ENCODE results near the gene TEKT1. TPM values are rescaled to one million over a fixed set of nuclear protein-coding genes. Genes with fewer than 3 reads are reported as not detected.

Gene TEKT1
- total RNA-seq, 1 experiment from 2014 or later, result not detected

DNA sequence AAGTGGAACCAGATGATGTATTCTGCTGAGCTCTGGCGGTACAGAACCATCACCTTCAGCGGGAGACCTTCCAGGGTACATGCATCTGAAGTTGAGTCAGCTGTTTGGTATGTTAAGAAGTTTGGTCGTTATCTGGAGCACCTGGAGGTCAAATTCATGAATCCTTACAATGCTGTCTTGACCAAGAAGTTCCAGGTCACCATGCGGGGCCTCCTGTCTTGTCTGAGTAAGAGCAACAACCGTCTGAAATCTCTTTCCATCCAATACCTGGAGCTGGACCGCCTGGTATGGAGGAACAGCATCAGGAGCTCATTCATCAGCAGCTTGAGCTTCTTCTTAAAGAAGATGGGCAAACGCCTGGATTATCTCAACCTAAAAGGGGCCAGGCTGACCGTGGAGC lies 51.5 kb downstream of the TEKT1 start:
- TF ChIP-seq SIN3A (IDR thresholded peaks at IDR 0.05; ENCODE audit: borderline replicate concordance, insufficient read depth, low read depth, low read length), result no peak
- TF ChIP-seq, protein P1, sequence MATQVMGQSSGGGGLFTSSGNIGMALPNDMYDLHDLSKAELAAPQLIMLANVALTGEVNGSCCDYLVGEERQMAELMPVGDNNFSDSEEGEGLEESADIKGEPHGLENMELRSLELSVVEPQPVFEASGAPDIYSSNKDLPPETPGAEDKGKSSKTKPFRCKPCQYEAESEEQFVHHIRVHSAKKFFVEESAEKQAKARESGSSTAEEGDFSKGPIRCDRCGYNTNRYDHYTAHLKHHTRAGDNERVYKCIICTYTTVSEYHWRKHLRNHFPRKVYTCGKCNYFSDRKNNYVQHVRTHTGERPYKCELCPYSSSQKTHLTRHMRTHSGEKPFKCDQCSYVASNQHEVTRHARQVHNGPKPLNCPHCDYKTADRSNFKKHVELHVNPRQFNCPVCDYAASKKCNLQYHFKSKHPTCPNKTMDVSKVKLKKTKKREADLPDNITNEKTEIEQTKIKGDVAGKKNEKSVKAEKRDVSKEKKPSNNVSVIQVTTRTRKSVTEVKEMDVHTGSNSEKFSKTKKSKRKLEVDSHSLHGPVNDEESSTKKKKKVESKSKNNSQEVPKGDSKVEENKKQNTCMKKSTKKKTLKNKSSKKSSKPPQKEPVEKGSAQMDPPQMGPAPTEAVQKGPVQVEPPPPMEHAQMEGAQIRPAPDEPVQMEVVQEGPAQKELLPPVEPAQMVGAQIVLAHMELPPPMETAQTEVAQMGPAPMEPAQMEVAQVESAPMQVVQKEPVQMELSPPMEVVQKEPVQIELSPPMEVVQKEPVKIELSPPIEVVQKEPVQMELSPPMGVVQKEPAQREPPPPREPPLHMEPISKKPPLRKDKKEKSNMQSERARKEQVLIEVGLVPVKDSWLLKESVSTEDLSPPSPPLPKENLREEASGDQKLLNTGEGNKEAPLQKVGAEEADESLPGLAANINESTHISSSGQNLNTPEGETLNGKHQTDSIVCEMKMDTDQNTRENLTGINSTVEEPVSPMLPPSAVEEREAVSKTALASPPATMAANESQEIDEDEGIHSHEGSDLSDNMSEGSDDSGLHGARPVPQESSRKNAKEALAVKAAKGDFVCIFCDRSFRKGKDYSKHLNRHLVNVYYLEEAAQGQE (IDR thresholded peaks at IDR 0.05; ENCODE audit: insufficient read depth in 1 of 2, low read depth in 2 of 2, low read length in 1 of 2), result no peak
- no peak for TF ChIP-seq POLR2AphosphoS5 (IDR thresholded peaks at IDR 0.05; ENCODE audit: low read depth, low read length)
- no peak for TF ChIP-seq TCF7L2 (IDR thresholded peaks at IDR 0.05; ENCODE audit: low read depth, low read length)
- TF ChIP-seq, protein P2, sequence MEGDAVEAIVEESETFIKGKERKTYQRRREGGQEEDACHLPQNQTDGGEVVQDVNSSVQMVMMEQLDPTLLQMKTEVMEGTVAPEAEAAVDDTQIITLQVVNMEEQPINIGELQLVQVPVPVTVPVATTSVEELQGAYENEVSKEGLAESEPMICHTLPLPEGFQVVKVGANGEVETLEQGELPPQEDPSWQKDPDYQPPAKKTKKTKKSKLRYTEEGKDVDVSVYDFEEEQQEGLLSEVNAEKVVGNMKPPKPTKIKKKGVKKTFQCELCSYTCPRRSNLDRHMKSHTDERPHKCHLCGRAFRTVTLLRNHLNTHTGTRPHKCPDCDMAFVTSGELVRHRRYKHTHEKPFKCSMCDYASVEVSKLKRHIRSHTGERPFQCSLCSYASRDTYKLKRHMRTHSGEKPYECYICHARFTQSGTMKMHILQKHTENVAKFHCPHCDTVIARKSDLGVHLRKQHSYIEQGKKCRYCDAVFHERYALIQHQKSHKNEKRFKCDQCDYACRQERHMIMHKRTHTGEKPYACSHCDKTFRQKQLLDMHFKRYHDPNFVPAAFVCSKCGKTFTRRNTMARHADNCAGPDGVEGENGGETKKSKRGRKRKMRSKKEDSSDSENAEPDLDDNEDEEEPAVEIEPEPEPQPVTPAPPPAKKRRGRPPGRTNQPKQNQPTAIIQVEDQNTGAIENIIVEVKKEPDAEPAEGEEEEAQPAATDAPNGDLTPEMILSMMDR (IDR thresholded peaks at IDR 0.05), result no peak
- Histone ChIP-seq H3K27me3 (ENCODE audit: control insufficient read depth, insufficient read depth, low read length) (peaks cover 5% of the 10 kb centered on the region), H3K9me3 (ENCODE audit: control insufficient read depth, insufficient read depth, low read depth, low read length) (no peaks in the 10 kb centered on the region), H3K4me1 (ENCODE audit: control insufficient read depth, insufficient read depth, low read length) (no peaks in the 10 kb centered on the region), H3K27ac (ENCODE audit: low read length) (no peak overlapping the region), H3K4me3 (ENCODE audit: low read depth in 2 of 2, low read length in 2 of 2) (no peak overlapping the region), H3K36me3 (ENCODE audit: control insufficient read depth, insufficient read depth, low read length) (no peaks in the 10 kb centered on the region)
- intact Hi-C loops (cut with micrococcal nuclease; ENCODE audit: unreplicated experiment), result no loop called here
- POLR2A ChIA-PET, result no interaction called here
- ATAC-seq (no peak), DNase-seq (ENCODE audit: low read depth, low spot score) (no peak)
- BruUV-seq (replicated peaks), result no TSS peak
- CTCF ChIA-PET, result no interaction called here
- in situ Hi-C loops (cut with HindIII; ENCODE audit: low pct_unique_long_range_greater_than_20kb, low sequenced_read_pairs), result no loop called here

DNA sequence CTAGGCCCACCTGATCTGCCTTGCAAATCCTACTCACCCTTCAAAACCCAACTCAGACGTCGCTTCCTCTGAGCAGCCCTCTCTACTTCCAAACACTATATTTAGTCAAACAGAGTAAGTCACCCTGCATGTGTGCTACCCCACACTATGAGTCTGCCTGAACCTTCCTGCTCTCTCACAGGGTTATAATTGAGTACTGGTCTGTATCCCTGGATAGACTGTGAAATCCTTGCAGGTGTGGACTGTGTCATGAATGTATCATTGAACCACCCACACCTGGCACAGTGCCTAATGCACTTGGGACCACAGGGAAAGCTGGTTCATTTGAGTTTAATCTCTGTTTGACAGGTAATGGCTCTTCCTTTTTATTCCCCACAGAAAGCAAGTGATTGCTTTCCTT lies 52.1 kb downstream of the TEKT1 start:
- in situ Hi-C loops (cut with HindIII; ENCODE audit: low pct_unique_long_range_greater_than_20kb, low sequenced_read_pairs), result no loop called here
- POLR2A ChIA-PET, result no interaction called here

More for the DNA sequence above, 52.1 kb downstream of the TEKT1 start:
- CTCF ChIA-PET, result no interaction called here
- Histone ChIP-seq H3K27ac (ENCODE audit: low read length) (no peak overlapping the region), H3K4me3 (ENCODE audit: low read depth in 2 of 2, low read length in 2 of 2) (no peak overlapping the region), H3K9me3 (ENCODE audit: control insufficient read depth, insufficient read depth, low read depth, low read length) (no peaks in the 10 kb centered on the region), H3K36me3 (ENCODE audit: control insufficient read depth, insufficient read depth, low read length) (no peaks in the 10 kb centered on the region), H3K4me1 (ENCODE audit: control insufficient read depth, insufficient read depth, low read length) (no peaks in the 10 kb centered on the region), H3K27me3 (ENCODE audit: control insufficient read depth, insufficient read depth, low read length) (peaks cover 5% of the 10 kb centered on the region)
- DNase-seq (ENCODE audit: low read depth, low spot score), result no peak
- intact Hi-C loops (cut with micrococcal nuclease; ENCODE audit: unreplicated experiment), result no loop called here
- no peak for ATAC-seq
- no TSS peak for BruUV-seq (replicated peaks)
- TF ChIP-seq TCF7L2 (IDR thresholded peaks at IDR 0.05; ENCODE audit: low read depth, low read length) (no peak), SIN3A (IDR thresholded peaks at IDR 0.05; ENCODE audit: borderline replicate concordance, insufficient read depth, low read depth, low read length) (no peak), POLR2AphosphoS5 (IDR thresholded peaks at IDR 0.05; ENCODE audit: low read depth, low read length) (no peak)
- TF ChIP-seq, protein P1 (IDR thresholded peaks at IDR 0.05; ENCODE audit: insufficient read depth in 1 of 2, low read depth in 2 of 2, low read length in 1 of 2), result no peak
- TF ChIP-seq, protein P2 (IDR thresholded peaks at IDR 0.05), result no peak
